ENCODE data around the gene MADD.

Gene MADD

DNA sequence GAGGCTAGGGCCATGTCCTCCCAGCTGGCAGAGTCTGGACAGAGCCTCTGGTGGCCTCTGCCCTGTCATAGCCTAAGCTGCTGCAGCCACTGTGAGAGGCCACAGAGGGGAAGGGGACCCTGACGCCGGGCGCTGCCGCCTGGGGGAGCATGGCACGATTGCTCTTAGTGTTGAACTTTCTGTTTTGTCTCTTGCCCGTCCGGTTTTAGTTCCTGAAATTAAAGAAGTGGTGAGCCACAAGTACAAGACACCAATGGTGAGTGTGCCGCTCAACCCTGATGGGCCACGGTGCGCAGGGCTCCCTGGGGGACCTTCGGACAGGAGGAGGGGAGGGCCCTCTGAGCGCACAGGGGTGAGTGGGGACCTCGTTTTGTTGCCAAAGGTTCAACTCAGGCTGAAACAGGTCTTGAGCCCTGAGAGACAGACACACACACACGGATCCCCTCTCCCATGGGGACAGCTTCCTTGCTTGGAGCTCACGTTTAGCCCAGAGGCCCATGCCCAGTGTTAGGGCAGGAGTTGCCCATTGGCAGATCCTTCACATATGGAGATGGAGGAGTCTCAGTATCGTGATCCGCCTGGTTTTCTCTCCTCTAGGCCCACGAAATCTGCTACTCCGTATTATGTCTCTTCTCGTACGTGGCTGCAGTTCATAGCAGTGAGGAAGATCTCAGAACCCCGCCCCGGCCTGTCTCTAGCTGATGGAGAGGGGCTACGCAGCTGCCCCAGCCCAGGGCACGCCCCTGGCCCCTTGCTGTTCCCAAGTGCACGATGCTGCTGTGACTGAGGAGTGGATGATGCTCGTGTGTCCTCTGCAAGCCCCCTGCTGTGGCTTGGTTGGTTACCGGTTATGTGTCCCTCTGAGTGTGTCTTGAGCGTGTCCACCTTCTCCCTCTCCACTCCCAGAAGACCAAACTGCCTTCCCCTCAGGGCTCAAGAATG lies 58.8 kb downstream of the MADD start:
- TF ChIP-seq, protein P1, sequence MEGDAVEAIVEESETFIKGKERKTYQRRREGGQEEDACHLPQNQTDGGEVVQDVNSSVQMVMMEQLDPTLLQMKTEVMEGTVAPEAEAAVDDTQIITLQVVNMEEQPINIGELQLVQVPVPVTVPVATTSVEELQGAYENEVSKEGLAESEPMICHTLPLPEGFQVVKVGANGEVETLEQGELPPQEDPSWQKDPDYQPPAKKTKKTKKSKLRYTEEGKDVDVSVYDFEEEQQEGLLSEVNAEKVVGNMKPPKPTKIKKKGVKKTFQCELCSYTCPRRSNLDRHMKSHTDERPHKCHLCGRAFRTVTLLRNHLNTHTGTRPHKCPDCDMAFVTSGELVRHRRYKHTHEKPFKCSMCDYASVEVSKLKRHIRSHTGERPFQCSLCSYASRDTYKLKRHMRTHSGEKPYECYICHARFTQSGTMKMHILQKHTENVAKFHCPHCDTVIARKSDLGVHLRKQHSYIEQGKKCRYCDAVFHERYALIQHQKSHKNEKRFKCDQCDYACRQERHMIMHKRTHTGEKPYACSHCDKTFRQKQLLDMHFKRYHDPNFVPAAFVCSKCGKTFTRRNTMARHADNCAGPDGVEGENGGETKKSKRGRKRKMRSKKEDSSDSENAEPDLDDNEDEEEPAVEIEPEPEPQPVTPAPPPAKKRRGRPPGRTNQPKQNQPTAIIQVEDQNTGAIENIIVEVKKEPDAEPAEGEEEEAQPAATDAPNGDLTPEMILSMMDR (IDR thresholded peaks at IDR 0.05; ENCODE audit: borderline replicate concordance, insufficient read depth, low read depth, low read length): peak; percentile 23; the same call in 1 of the 2 replicates
- no peak overlapping the region for H3K4me3 ChIP-seq (ENCODE audit: low read depth, low read length)

DNA sequence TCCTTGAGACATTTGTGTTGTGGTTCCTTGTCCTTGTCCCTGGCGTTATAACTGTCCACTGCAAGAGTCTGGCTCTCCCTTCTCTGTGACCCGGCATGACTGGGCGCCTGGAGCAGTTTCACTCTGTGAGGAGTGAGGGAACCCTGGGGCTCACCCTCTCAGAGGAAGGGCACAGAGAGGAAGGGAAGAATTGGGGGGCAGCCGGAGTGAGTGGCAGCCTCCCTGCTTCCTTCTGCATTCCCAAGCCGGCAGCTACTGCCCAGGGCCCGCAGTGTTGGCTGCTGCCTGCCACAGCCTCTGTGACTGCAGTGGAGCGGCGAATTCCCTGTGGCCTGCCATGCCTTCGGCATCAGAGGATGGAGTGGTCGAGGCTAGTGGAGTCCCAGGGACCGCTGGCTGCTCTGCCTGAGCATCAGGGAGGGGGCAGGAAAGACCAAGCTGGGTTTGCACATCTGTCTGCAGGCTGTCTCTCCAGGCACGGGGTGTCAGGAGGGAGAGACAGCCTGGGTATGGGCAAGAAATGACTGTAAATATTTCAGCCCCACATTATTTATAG lies 59.6 kb downstream of the MADD start:
- no peak overlapping the region for H3K4me3 ChIP-seq (ENCODE audit: low read depth, low read length)
- TF ChIP-seq, protein P1 (IDR thresholded peaks at IDR 0.05; ENCODE audit: borderline replicate concordance, insufficient read depth, low read depth, low read length): no peak

DNA sequence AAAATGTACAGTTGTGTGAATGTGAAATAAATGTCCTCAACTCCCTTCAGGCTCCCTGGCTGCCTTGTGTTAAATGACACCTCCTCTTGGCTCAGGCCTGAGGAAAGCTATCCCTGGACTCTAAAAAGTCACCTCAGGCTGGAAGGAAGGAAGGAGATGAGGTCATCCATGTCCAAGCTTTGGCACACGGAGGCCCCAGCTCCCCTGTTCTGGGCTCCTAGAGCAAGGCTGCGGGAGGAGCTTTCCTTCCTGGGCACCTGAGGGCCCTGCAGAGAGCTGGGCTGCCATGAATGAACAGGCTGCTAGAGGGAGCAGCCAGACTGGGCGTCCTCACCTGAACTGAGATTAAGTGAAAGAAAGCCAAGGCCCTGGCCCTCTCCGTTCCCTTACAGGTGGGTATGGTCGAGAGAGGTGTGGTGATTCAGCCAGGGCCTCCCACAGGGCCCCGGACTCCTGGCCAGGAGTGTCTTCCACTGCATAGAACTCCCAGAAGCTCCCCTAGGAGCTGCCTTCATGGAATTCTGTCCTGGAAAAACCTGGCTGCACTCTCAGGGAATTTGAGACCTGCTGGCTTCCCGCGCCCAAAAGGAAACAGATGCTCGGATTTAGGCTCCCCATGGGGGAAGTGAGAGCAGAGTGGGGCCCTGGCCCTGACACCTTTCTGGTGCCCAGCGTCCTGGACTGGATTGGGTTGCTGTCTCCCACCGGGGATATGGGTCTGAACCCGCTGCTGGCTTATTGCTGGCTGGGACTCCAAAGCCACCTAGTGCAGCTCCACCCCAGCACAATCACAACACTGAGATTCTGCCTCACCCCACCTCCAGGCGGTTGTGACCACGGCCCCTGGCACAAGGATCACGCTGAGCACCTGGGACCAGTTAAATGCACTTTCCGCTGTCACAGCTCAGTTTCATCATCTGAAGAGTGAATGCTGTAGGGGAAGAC lies 60.3 kb downstream of the MADD start:
- TF ChIP-seq, protein P1 (IDR thresholded peaks at IDR 0.05; ENCODE audit: borderline replicate concordance, insufficient read depth, low read depth, low read length): no peak
- no peak overlapping the region for H3K4me3 ChIP-seq (ENCODE audit: low read depth, low read length)

DNA sequence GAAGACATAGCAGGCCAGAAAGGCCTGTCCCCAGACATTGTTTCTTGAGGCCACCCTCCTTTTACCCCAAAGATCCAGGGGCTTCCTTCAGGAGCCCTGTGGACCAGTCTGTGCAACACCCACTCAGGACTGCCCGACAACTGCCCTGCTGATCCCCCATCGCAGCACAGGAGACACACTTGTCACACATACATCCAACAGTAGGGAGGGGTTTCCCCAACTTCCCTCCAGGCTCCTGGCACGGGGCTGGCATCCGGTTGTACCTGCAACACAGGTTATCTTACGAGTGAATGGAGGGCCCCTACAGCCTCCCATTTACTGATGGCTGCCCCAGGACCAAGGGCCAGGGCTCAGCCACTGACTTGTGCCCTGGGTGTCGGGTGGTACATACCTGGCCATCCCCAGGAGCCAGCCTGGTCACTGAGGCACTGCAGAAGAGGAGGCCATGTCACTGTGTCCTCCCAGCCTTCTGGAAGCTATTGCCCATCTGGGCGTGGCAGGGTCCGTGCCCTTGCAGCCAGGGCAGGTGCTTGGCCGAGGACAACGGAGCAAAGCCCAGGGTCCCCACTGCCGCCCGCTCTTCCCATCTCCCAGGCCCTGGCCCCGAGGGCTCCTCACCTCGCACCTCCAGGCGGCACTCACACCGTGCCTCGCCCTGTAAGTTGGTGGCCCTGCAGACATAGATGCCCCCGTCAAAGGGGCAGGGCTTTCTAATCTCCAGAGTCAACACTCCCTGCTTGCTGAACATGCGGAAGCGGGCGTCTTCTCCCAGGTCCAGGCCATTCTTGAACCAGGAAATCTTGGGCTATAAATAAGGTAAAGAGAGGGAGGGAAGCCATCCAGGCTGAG lies 61.7 kb downstream of the MADD start:
- TF ChIP-seq, protein P1 (IDR thresholded peaks at IDR 0.05; ENCODE audit: borderline replicate concordance, insufficient read depth, low read depth, low read length): no peak
- no peak overlapping the region for H3K4me3 ChIP-seq (ENCODE audit: low read depth, low read length)

DNA sequence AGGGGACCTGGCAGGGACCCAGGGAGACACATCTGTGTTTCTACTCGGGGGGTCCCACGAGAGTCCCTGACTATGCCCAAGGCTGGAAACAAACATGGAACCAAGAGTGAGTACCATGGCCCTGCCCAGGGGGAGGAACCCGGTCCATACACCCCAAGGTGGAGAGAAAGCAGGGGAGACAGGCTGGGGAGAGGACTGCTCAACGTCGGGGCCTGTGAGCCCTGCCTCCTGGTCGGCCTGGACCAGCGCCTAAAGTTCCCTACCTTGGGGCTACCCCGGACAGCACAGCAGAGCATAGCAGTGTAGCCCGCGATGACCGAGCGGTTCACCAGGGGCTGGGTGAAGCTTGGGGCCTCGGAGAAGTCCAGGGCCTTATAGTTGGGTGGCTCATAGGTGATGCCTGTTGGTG lies 62.4 kb downstream of the MADD start:
- TF ChIP-seq, protein P1 (IDR thresholded peaks at IDR 0.05; ENCODE audit: borderline replicate concordance, insufficient read depth, low read depth, low read length): no peak
- no peak overlapping the region for H3K4me3 ChIP-seq (ENCODE audit: low read depth, low read length)
